K562 (cell line): ENCODE measurements around the gene ERVMER34-1. TPM values are rescaled to one million over a fixed set of nuclear protein-coding genes. Genes with fewer than 3 reads are reported as not detected.
A peak's percentile ranks its signal among the peaks of the same experiment; 100 is the strongest.

ENCODE experiments used
- CBFA2T3 ChIP-seq: fragments of 450-650 bp; IDR thresholded peaks from 2 replicates; pipeline ENCODE4 v1.6.1; 2017
- CC2D1A ChIP-seq: fragments of 450-650 bp; IDR thresholded peaks from 2 replicates; pipeline ENCODE4 v1.6.1; 2017; ENCODE audit warnings: mild to moderate bottlenecking
- CEBPB ChIP-seq: fragments of 450-650 bp; IDR thresholded peaks from 2 replicates; pipeline ENCODE4 v1.6.1; 2016; ENCODE audit warnings: missing genetic modification characterization, missing compliant biosample characterization
- DPF2 ChIP-seq: fragments of 450-650 bp; IDR thresholded peaks from 2 replicates; pipeline ENCODE4 v1.6.1; 2016
- L3MBTL2 ChIP-seq: fragments of 450-650 bp; IDR thresholded peaks from 2 replicates; pipeline ENCODE4 v1.6.1; 2016; ENCODE audit warnings: mild to moderate bottlenecking, moderate library complexity
- LCOR ChIP-seq: sonication (generic); formaldehyde crosslinking; IDR thresholded peaks from 2 replicates; pipeline ENCODE4 v1.8.0; 2022; ENCODE audit warnings: mild to moderate bottlenecking, missing genetic modification reagents
- MYC ChIP-seq, 2 experiments: fragments of 250-450 bp in 1 of 2; sonication (Bioruptor Pico) in 1 of 2; IDR thresholded peaks; 2 replicates each; pipeline versions ENCODE4 v1.5.1 to v1.6.1; 2012 to 2021; ENCODE audit warnings: low read depth in 2 of 2, borderline replicate concordance in 1 of 2, improper control_type of control experiment in 1 of 2, low read length in 1 of 2, mild to moderate bottlenecking in 1 of 2, moderate library complexity in 1 of 2
- NFIC ChIP-seq: fragments of 450-650 bp; IDR thresholded peaks from 2 replicates; pipeline ENCODE4 v1.6.1; 2017; ENCODE audit warnings: mild to moderate bottlenecking, inconsistent platforms
- polyA plus RNA-seq, 8 experiments: library from polyadenylated mRNA; depleted of rRNA in 4 of 8; stranded (reverse) in 5 of 8; unstranded in 3 of 8; fragments of >200 nt; fragmentation: Nextera tagmentation in 2 of 8; fragmentation: Illumina TruSeq in 1 of 8; extraction: Ambion mirVana in 2 of 8; extraction: Trizol in 1 of 8; gene quantifications; 2 replicates each; pipeline versions ENCODE4 v1.2.1 to v1.2.3, GENCODE V29; 2011 to 2014; ENCODE audit warnings: inconsistent platforms in 1 of 8, missing spikeins in 1 of 8
- total RNA-seq, 7 experiments: library from RNA; depleted of rRNA in 6 of 7; stranded (reverse); fragments of >200 nt in 6 of 7; fragmentation: Illumina TruSeq in 2 of 7; extraction: Trizol in 2 of 7; gene quantifications; 2 replicates each; pipeline versions ENCODE4 v1.2.1 to v1.2.3, GENCODE V29; 2011 to 2021; ENCODE audit warnings: low replicate concordance in 1 of 7
- TF ChIP-seq, protein P1 (sequence below): sonication (generic); formaldehyde crosslinking; IDR thresholded peaks from 2 replicates; pipeline ENCODE4 v1.8.1; 2023; ENCODE audit warnings: mild to moderate bottlenecking, missing genetic modification reagents
- TF ChIP-seq, protein P2 (sequence below), 2 experiments: IDR thresholded peaks; 2 replicates each; pipeline ENCODE4 v1.6.1; 2011; ENCODE audit warnings: borderline replicate concordance in 1 of 2, control low read depth in 1 of 2, low read depth in 1 of 2, low read length in 1 of 2, mild to moderate bottlenecking in 1 of 2, mixed read lengths in 1 of 2, moderate library complexity in 1 of 2; ENCODE audit not compliant: insufficient read depth in 1 of 2, insufficient read length in 1 of 2, poor library complexity in 1 of 2, severe bottlenecking in 1 of 2; ENCODE audit errors: extremely low read depth in 1 of 2
- TF ChIP-seq, protein P3 (sequence below): fragments of 450-650 bp; IDR thresholded peaks from 2 replicates; pipeline ENCODE4 v1.6.1; 2016; ENCODE audit warnings: mild to moderate bottlenecking, moderate library complexity
- TF ChIP-seq, protein P4 (sequence below): sonication (generic); formaldehyde crosslinking; IDR thresholded peaks from 2 replicates; pipeline ENCODE4 v1.9.0; 2022; ENCODE audit warnings: mild to moderate bottlenecking, missing genetic modification reagents

ERVMER34-1 gene
- total and polyA plus RNA-seq, 9 of the 15 experiments (the other 6 are each of a cell fraction or from before 2014, with no cell fraction given), result 0.04 to 0.57 (median 0.25) TPM

DNA sequence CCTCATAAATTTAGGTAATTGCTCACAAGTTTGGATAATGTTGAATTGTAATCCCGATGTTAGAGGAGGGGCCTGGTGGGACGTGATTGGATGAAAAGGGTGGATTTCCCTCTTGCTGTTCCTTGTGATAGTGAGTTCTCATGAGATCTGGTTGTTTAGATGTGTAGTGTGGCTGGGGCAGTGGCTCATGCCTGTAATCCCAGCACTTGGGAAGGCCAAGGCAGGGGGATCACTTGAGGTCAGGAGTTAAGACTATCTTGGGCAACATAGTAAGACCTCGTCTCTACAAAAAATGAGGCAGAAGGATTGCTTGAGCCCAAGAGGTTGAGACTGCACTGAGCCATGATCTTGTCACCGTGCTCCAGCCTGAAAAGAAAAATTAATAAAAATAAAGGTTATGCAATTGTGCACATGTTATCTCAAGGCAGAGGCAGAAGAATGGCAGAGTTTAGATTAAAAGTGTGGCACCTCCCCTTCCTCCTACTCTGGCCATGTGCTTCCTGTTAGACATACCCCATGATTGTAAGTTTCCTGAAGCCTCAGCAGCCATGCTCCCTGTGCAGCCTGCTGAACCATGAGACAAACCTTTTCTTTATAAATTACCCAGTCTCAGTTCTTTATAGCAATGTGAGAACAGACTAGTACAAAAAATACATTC, 36.5 kb downstream of the ERVMER34-1 start (continued):
- TF ChIP-seq, protein P1, sequence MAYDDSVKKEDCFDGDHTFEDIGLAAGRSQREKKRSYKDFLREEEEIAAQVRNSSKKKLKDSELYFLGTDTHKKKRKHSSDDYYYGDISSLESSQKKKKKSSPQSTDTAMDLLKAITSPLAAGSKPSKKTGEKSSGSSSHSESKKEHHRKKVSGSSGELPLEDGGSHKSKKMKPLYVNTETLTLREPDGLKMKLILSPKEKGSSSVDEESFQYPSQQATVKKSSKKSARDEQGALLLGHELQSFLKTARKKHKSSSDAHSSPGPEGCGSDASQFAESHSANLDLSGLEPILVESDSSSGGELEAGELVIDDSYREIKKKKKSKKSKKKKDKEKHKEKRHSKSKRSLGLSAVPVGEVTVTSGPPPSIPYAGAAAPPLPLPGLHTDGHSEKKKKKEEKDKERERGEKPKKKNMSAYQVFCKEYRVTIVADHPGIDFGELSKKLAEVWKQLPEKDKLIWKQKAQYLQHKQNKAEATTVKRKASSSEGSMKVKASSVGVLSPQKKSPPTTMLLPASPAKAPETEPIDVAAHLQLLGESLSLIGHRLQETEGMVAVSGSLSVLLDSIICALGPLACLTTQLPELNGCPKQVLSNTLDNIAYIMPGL (CRISPR knock-in tag), result no peak
- TF ChIP-seq, protein P2, sequence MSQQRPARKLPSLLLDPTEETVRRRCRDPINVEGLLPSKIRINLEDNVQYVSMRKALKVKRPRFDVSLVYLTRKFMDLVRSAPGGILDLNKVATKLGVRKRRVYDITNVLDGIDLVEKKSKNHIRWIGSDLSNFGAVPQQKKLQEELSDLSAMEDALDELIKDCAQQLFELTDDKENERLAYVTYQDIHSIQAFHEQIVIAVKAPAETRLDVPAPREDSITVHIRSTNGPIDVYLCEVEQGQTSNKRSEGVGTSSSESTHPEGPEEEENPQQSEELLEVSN (IDR thresholded peaks at IDR 0.05; ENCODE audit: borderline replicate concordance in 1 of 2, extremely low read depth in 1 of 2, insufficient read depth in 1 of 2, insufficient read length in 1 of 2, low read depth in 1 of 2, low read length in 1 of 2, poor library complexity in 1 of 2, severe bottlenecking in 1 of 2), result peak in 1 of 2 experiments; percentile 29
- TF ChIP-seq LCOR (peak; percentile 32; the same call in 1 of the 2 replicates), CC2D1A (peak; percentile 68; the same call in 1 of the 2 replicates), CBFA2T3 (peak; percentile 62), DPF2 (peak; percentile 58; the same call in 1 of the 2 replicates), L3MBTL2 (peak; percentile 57), NFIC (peak; percentile 35; the same call in 1 of the 2 replicates), MYC (IDR thresholded peaks at IDR 0.05; ENCODE audit: low read depth, low read length) (peak; percentile 75), MYC (CRISPR knock-in tag; IDR thresholded peaks at IDR 0.05; ENCODE audit: borderline replicate concordance, low read depth) (no peak), CEBPB (tag) (peak; percentile 78)
- TF ChIP-seq, protein P3, sequence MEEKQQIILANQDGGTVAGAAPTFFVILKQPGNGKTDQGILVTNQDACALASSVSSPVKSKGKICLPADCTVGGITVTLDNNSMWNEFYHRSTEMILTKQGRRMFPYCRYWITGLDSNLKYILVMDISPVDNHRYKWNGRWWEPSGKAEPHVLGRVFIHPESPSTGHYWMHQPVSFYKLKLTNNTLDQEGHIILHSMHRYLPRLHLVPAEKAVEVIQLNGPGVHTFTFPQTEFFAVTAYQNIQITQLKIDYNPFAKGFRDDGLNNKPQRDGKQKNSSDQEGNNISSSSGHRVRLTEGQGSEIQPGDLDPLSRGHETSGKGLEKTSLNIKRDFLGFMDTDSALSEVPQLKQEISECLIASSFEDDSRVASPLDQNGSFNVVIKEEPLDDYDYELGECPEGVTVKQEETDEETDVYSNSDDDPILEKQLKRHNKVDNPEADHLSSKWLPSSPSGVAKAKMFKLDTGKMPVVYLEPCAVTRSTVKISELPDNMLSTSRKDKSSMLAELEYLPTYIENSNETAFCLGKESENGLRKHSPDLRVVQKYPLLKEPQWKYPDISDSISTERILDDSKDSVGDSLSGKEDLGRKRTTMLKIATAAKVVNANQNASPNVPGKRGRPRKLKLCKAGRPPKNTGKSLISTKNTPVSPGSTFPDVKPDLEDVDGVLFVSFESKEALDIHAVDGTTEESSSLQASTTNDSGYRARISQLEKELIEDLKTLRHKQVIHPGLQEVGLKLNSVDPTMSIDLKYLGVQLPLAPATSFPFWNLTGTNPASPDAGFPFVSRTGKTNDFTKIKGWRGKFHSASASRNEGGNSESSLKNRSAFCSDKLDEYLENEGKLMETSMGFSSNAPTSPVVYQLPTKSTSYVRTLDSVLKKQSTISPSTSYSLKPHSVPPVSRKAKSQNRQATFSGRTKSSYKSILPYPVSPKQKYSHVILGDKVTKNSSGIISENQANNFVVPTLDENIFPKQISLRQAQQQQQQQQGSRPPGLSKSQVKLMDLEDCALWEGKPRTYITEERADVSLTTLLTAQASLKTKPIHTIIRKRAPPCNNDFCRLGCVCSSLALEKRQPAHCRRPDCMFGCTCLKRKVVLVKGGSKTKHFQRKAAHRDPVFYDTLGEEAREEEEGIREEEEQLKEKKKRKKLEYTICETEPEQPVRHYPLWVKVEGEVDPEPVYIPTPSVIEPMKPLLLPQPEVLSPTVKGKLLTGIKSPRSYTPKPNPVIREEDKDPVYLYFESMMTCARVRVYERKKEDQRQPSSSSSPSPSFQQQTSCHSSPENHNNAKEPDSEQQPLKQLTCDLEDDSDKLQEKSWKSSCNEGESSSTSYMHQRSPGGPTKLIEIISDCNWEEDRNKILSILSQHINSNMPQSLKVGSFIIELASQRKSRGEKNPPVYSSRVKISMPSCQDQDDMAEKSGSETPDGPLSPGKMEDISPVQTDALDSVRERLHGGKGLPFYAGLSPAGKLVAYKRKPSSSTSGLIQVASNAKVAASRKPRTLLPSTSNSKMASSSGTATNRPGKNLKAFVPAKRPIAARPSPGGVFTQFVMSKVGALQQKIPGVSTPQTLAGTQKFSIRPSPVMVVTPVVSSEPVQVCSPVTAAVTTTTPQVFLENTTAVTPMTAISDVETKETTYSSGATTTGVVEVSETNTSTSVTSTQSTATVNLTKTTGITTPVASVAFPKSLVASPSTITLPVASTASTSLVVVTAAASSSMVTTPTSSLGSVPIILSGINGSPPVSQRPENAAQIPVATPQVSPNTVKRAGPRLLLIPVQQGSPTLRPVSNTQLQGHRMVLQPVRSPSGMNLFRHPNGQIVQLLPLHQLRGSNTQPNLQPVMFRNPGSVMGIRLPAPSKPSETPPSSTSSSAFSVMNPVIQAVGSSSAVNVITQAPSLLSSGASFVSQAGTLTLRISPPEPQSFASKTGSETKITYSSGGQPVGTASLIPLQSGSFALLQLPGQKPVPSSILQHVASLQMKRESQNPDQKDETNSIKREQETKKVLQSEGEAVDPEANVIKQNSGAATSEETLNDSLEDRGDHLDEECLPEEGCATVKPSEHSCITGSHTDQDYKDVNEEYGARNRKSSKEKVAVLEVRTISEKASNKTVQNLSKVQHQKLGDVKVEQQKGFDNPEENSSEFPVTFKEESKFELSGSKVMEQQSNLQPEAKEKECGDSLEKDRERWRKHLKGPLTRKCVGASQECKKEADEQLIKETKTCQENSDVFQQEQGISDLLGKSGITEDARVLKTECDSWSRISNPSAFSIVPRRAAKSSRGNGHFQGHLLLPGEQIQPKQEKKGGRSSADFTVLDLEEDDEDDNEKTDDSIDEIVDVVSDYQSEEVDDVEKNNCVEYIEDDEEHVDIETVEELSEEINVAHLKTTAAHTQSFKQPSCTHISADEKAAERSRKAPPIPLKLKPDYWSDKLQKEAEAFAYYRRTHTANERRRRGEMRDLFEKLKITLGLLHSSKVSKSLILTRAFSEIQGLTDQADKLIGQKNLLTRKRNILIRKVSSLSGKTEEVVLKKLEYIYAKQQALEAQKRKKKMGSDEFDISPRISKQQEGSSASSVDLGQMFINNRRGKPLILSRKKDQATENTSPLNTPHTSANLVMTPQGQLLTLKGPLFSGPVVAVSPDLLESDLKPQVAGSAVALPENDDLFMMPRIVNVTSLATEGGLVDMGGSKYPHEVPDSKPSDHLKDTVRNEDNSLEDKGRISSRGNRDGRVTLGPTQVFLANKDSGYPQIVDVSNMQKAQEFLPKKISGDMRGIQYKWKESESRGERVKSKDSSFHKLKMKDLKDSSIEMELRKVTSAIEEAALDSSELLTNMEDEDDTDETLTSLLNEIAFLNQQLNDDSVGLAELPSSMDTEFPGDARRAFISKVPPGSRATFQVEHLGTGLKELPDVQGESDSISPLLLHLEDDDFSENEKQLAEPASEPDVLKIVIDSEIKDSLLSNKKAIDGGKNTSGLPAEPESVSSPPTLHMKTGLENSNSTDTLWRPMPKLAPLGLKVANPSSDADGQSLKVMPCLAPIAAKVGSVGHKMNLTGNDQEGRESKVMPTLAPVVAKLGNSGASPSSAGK, result peak; percentile 78
- TF ChIP-seq, protein P4, sequence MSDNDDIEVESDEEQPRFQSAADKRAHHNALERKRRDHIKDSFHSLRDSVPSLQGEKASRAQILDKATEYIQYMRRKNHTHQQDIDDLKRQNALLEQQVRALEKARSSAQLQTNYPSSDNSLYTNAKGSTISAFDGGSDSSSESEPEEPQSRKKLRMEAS, result peak; percentile 64
